Vagina (tissue), 2 donors: ENCODE data around the gene BPIFB4.

Experiments
- CTCF ChIP-seq, 3 experiments: fragments of 450-650 bp in 2 of 3; fragments of 200-600 bp in 1 of 3; sonication (generic) in 1 of 3; IDR thresholded peaks; one replicate each; pipeline ENCODE4 v1.5.1; 2017 to 2019; ENCODE audit warnings: antibody characterized with exemption in 3 of 3, mild to moderate bottlenecking in 2 of 3, moderate library complexity in 2 of 3
- POLR2A ChIP-seq, 2 donors: fragments of 450-650 bp; IDR thresholded peaks; one replicate each; pipeline ENCODE4 v1.6.1; 2017; ENCODE audit warnings: antibody characterized with exemption in 2 of 2, mild to moderate bottlenecking in 2 of 2, moderate library complexity in 2 of 2
- POLR2AphosphoS5 ChIP-seq, 2 donors: sonication (generic); formaldehyde crosslinking; IDR thresholded peaks; one replicate each; pipeline ENCODE4 v1.9.0; 2017; ENCODE audit warnings: antibody characterized with exemption in 2 of 2, mild to moderate bottlenecking in 2 of 2, low read depth in 1 of 2; ENCODE audit not compliant: insufficient read depth in 1 of 2

GRCh38 chr20:33033381-33033780 lies 46.1 kb upstream of the BPIFB4 start:
- TF ChIP-seq POLR2A (IDR thresholded peaks at IDR 0.05) (no peak), CTCF (IDR thresholded peaks at IDR 0.05) (no peak), POLR2AphosphoS5 (IDR thresholded peaks at IDR 0.05; ENCODE audit: insufficient read depth in 1 of 2, low read depth in 1 of 2) (no peak)
